GM11168 (cell line): Measurements from ENCODE around the gene LRP5.
"Not testable (repeated sequence)": the region's sequence is repeated elsewhere in the genome, so short reads cannot be mapped to it uniquely, and the experiment has no call there.

ENCODE experiments used
- in situ Hi-C: fragments of 300-500 bp; cut with MboI; formaldehyde crosslinking; loops from one replicate; pipeline ENCODE4 v1.12.0; 2022; ENCODE audit warnings: low sequenced_read_pairs; ENCODE audit not compliant: unreplicated experiment

The LRP5 gene

GRCh38 chr11:68279676-68280075, 32.7 kb upstream of the LRP5 start:
- in situ Hi-C loops, result no loop called here

GRCh38 chr11:68282141-68282860, 30.1 kb upstream of the LRP5 start:
- in situ Hi-C loops, result no loop called here

GRCh38 chr11:68282861-68283230, 29.5 kb upstream of the LRP5 start:
- in situ Hi-C loops, result no loop called here

GRCh38 chr11:68284588-68284987, 27.8 kb upstream of the LRP5 start:
- in situ Hi-C loops, result not testable (repeated sequence)

- in situ Hi-C loops, result no loop called here
Observed at GRCh38 chr11:68287419-68287818, 25.0 kb upstream of the LRP5 start.

- in situ Hi-C loops, result no loop called here
Observed at GRCh38 chr11:68289456-68289855, 22.9 kb upstream of the LRP5 start.

- in situ Hi-C loops, result no loop called here
Observed at GRCh38 chr11:68293708-68294107, 18.7 kb upstream of the LRP5 start.

GRCh38 chr11:68295271-68295670, 17.1 kb upstream of the LRP5 start:
- in situ Hi-C loops, result loop anchor here (5.0 kb wide), 1 partner anchor 38 kb away; no protein-coding TSS in a partner anchor

GRCh38 chr11:68295940-68296339, 16.5 kb upstream of the LRP5 start:
- in situ Hi-C loops, result loop anchor here (5.0 kb wide), 1 partner anchor 39 kb away; no protein-coding TSS in a partner anchor

- in situ Hi-C loops, result loop anchor here (5.0 kb wide), 1 partner anchor 39 kb away; no protein-coding TSS in a partner anchor
Observed at GRCh38 chr11:68296344-68297051, 15.9 kb upstream of the LRP5 start.

- in situ Hi-C loops, result loop anchor here (5.0 kb wide), 1 partner anchor 40 kb away; no protein-coding TSS in a partner anchor
Observed at GRCh38 chr11:68297052-68297378, 15.4 kb upstream of the LRP5 start.

- in situ Hi-C loops, result loop anchor here (5.0 kb wide), 1 partner anchor 40 kb away; no protein-coding TSS in a partner anchor
Observed at GRCh38 chr11:68297494-68297811, 14.9 kb upstream of the LRP5 start.

- in situ Hi-C loops, result loop anchor here (5.0 kb wide), 1 partner anchor 41 kb away; no protein-coding TSS in a partner anchor
Observed at GRCh38 chr11:68297812-68298658, 14.4 kb upstream of the LRP5 start.

GRCh38 chr11:68298659-68299516, 13.5 kb upstream of the LRP5 start:
- in situ Hi-C loops, result loop anchor here (5.0 kb wide), 1 partner anchor 42 kb away; no protein-coding TSS in a partner anchor

- in situ Hi-C loops, result loop anchor here (5.0 kb wide), 1 partner anchor 42 kb away; no protein-coding TSS in a partner anchor
Observed at GRCh38 chr11:68299517-68299879, 12.9 kb upstream of the LRP5 start.

- in situ Hi-C loops, result loop anchor here (5.0 kb wide), 1 partner anchor 82 kb away; no protein-coding TSS in a partner anchor
Observed at GRCh38 chr11:68300076-68300830, 12.1 kb upstream of the LRP5 start.

- in situ Hi-C loops, result loop anchor here (5.0 kb wide), 1 partner anchor 80 kb away; no protein-coding TSS in a partner anchor
Observed at GRCh38 chr11:68302256-68302655, 10.1 kb upstream of the LRP5 start.

GRCh38 chr11:68302670-68303069, 9.7 kb upstream of the LRP5 start:
- in situ Hi-C loops, result loop anchor here (5.0 kb wide), 1 partner anchor 80 kb away; no protein-coding TSS in a partner anchor

- in situ Hi-C loops, result loop anchor here (5.0 kb wide), 1 partner anchor 79 kb away; no protein-coding TSS in a partner anchor
Observed at GRCh38 chr11:68303083-68303482, 9.3 kb upstream of the LRP5 start.
